Right renal cortex interstitium (tissue), 3 donors: Measurements from ENCODE around the gene RNF2. TPM values are rescaled to one million over a fixed set of nuclear protein-coding genes. Genes with fewer than 3 reads are reported as not detected.
"Not testable (repeated sequence)": the region's sequence is repeated elsewhere in the genome, so short reads cannot be mapped to it uniquely, and the experiment has no call there.

ENCODE experiments used
- DNase-seq, 3 donors: peaks; one replicate each; pipeline ENCODE4 v3.0.0-alpha.2; 2013; ENCODE audit warnings: low read depth in 3 of 3, low spot score in 2 of 3
- polyA plus RNA-seq, 3 donors: library from polyadenylated mRNA; unstranded; fragments of 120-200 nt; gene quantifications; one replicate each; pipeline ENCODE4 v1.2.1, GENCODE V29; 2013; ENCODE audit not compliant: insufficient read length in 3 of 3

The RNF2 gene
- polyA plus RNA-seq, 3 donors: 62.2 to 67.8 (median 64.6) TPM

GRCh38 chr1:185049670-185050069, 4.3 kb downstream of the RNF2 start:
- no peak for DNase-seq

- DNase-seq: no peak
Measured at GRCh38 chr1:185050823-185051451, 5.6 kb downstream of the RNF2 start.

- DNase-seq: no peak
Measured at GRCh38 chr1:185053204-185053603, 7.8 kb downstream of the RNF2 start.

- no peak for DNase-seq
Measured at GRCh38 chr1:185054365-185055060, 9.2 kb downstream of the RNF2 start.

- DNase-seq: no peak
Measured at GRCh38 chr1:185058110-185058509, 12.8 kb downstream of the RNF2 start.

GRCh38 chr1:185058876-185059275, 13.5 kb downstream of the RNF2 start:
- DNase-seq: no peak

- DNase-seq: no peak
Measured at GRCh38 chr1:185059950-185060571, 14.7 kb downstream of the RNF2 start.

GRCh38 chr1:185062710-185063370, 17.5 kb downstream of the RNF2 start:
- DNase-seq: no peak

GRCh38 chr1:185063719-185064118, 18.4 kb downstream of the RNF2 start:
- DNase-seq: no peak

- DNase-seq: not testable (repeated sequence)
Measured at GRCh38 chr1:185065006-185065405, 19.6 kb downstream of the RNF2 start.

- DNase-seq: no peak
Measured at GRCh38 chr1:185066181-185066580, 20.8 kb downstream of the RNF2 start.

- no peak for DNase-seq
Measured at GRCh38 chr1:185068341-185068740, 23.0 kb downstream of the RNF2 start.

- no peak for DNase-seq
Measured at GRCh38 chr1:185069202-185069772, 23.9 kb downstream of the RNF2 start.

- DNase-seq: no peak
Measured at GRCh38 chr1:185070051-185070450, 24.7 kb downstream of the RNF2 start.

GRCh38 chr1:185073725-185074124, 28.4 kb downstream of the RNF2 start:
- no peak for DNase-seq

- no peak for DNase-seq
Measured at GRCh38 chr1:185074307-185074706, 28.9 kb downstream of the RNF2 start.

GRCh38 chr1:185075476-185075875, 30.1 kb downstream of the RNF2 start:
- no peak for DNase-seq

GRCh38 chr1:185077374-185077773, 32.0 kb downstream of the RNF2 start:
- no peak for DNase-seq

- no peak for DNase-seq
Measured at GRCh38 chr1:185080422-185080821, 35.1 kb downstream of the RNF2 start.

GRCh38 chr1:185083818-185084217, 38.5 kb downstream of the RNF2 start:
- no peak for DNase-seq

- no peak for DNase-seq
Measured at GRCh38 chr1:185087101-185087500, 41.7 kb downstream of the RNF2 start.
